GM12878 (cell line): Measurements from ENCODE around the gene CREBBP. TPM values are rescaled to one million over a fixed set of nuclear protein-coding genes. Genes with fewer than 3 reads are reported as not detected.

Experiments
- ATAC-seq: fragments of 200-7000 bp; cut with Tn5 transposase; 3 replicates; pipeline ENCODE4 v1.9.1; 2020; ENCODE audit warnings: mild to moderate bottlenecking, moderate library complexity
- BruUV-seq: library from RNA; stranded (reverse); fragments of 400-500 nt; replicated peaks from 2 replicates; lab custom pipeline; 2021; lab: Mats Ljungman, UMichigan
- CTCF ChIA-PET: fragments of 300-600 bp; sonication (Branson Sonifier 250); formaldehyde crosslinking; extraction: SDS; loops from one replicate; lab custom pipeline; 2021; ENCODE audit warnings: inconsistent platforms; lab: Yijun Ruan, JAX
- POLR2A ChIA-PET: fragments of 350-600 bp; formaldehyde crosslinking; extraction: SDS; loops from one replicate; lab custom pipeline; 2021; ENCODE audit warnings: inconsistent platforms; lab: Charles Lee
- RAD21 ChIA-PET: fragments of 300-600 bp; sonication (Branson Sonifier 250); formaldehyde crosslinking; loops from one replicate; lab custom pipeline; 2023; ENCODE audit warnings: antibody characterized with exemption; ENCODE audit not compliant: unreplicated experiment; lab: Charles Lee
- SMC1A ChIA-PET: fragments of 300-600 bp; sonication (Branson Sonifier 250); formaldehyde crosslinking; loops from one replicate; lab custom pipeline; 2023; ENCODE audit not compliant: unreplicated experiment, uncharacterized antibody; lab: Charles Lee
- DNase-seq: peaks from one replicate; pipeline ENCODE4 v3.0.0-alpha.2; 2011; ENCODE audit warnings: low read depth, low spot score
- FAIRE-seq: peaks from 3 replicates; lab custom pipeline; 2011; peaks lifted over from hg19 to GRCh38; lab: Jason Lieb, UNC
- H2AFZ ChIP-seq: 2 replicates; pipeline ENCODE4 v1.6.0; 2011; ENCODE audit warnings: low read depth, low read length, control low read depth; ENCODE audit not compliant: control insufficient read depth
- H3K27ac ChIP-seq: 2 replicates; pipeline ENCODE4 v1.5.1; 2011; ENCODE audit warnings: control low read depth; ENCODE audit not compliant: control insufficient read depth, insufficient read depth
- H3K27me3 ChIP-seq, 2 experiments: replicated peaks in 1 of 2; 2 replicates each; pipeline versions ENCODE4 v1.6.0 to v1.6.1; 2011; ENCODE audit warnings: low read length in 1 of 2; ENCODE audit not compliant: control insufficient read depth in 2 of 2, insufficient read depth in 2 of 2
- H3K36me3 ChIP-seq, 2 experiments: 2 replicates each; pipeline ENCODE4 v1.5.1; 2011; ENCODE audit warnings: low read length in 1 of 2; ENCODE audit not compliant: control insufficient read depth in 2 of 2, insufficient read depth in 2 of 2
- H3K4me1 ChIP-seq: 2 replicates; pipeline ENCODE4 v1.6.1; 2011; ENCODE audit warnings: mild to moderate bottlenecking, low read length, moderate library complexity, mixed read lengths; ENCODE audit not compliant: control insufficient read depth, insufficient read depth
- H3K4me2 ChIP-seq: 2 replicates; pipeline ENCODE4 v1.6.0; 2011; ENCODE audit warnings: control low read depth; ENCODE audit not compliant: control insufficient read depth, insufficient read depth
- H3K4me3 ChIP-seq: fragments of 200-600 bp; sonication (generic); 2 replicates; pipeline ENCODE4 v1.5.1; 2016
- H3K79me2 ChIP-seq: 2 replicates; pipeline ENCODE4 v1.6.0; 2011; ENCODE audit warnings: low read length; ENCODE audit not compliant: control insufficient read depth, insufficient read depth
- H3K9ac ChIP-seq: 2 replicates; pipeline ENCODE4 v1.8.0; 2011; ENCODE audit warnings: low read length, control low read depth, mixed read lengths; ENCODE audit not compliant: control insufficient read depth, insufficient read depth
- H3K9me3 ChIP-seq: replicated peaks from 3 replicates; pipeline ENCODE4 v1.5.1; 2011; ENCODE audit warnings: mild to moderate bottlenecking, low read length; ENCODE audit not compliant: control insufficient read depth, insufficient read depth
- H4K20me1 ChIP-seq: 2 replicates; pipeline ENCODE4 v1.6.0; 2011; ENCODE audit not compliant: control insufficient read depth, insufficient read depth
- BCL3 ChIP-seq: IDR thresholded peaks from 2 replicates; pipeline ENCODE4 v1.6.1; 2011; ENCODE audit warnings: borderline replicate concordance, low read depth, mild to moderate bottlenecking, moderate library complexity, low read length; ENCODE audit not compliant: insufficient read depth, poor library complexity, severe bottlenecking
- CUX1 ChIP-seq: IDR thresholded peaks from 2 replicates; pipeline ENCODE4 v1.6.1; 2012; ENCODE audit warnings: improper control_type of control experiment, low read depth, low read length; ENCODE audit not compliant: insufficient replicate concordance
- E4F1 ChIP-seq: fragments of 450-650 bp; IDR thresholded peaks from 2 replicates; pipeline ENCODE4 v1.6.1; 2018; ENCODE audit warnings: borderline replicate concordance, mild to moderate bottlenecking; ENCODE audit not compliant: partially characterized antibody
- MTA3 ChIP-seq: IDR thresholded peaks from 2 replicates; pipeline ENCODE4 v1.6.1; 2012; ENCODE audit warnings: low read length, inconsistent platforms, borderline replicate concordance
- MXI1 ChIP-seq: fragments of 150-350 bp; IDR thresholded peaks from 2 replicates; pipeline ENCODE4 v1.6.1; 2011; ENCODE audit warnings: low read depth, mild to moderate bottlenecking, inconsistent platforms, low read length, improper control_type of control experiment
- MYC ChIP-seq: IDR thresholded peaks from 2 replicates; pipeline ENCODE4 v1.6.1; 2011; ENCODE audit warnings: mild to moderate bottlenecking, low read length, moderate library complexity, inconsistent platforms; ENCODE audit not compliant: insufficient read depth, insufficient replicate concordance, insufficient read length, severe bottlenecking
- PAX5 ChIP-seq: IDR thresholded peaks from 2 replicates; pipeline ENCODE4 v1.6.1; 2011; ENCODE audit warnings: low read depth, low read length, borderline replicate concordance
- ZBTB11 ChIP-seq: fragments of 450-650 bp; formaldehyde crosslinking; IDR thresholded peaks from 2 replicates; pipeline ENCODE4 v1.5.0; 2022; ENCODE audit warnings: mild to moderate bottlenecking, missing genetic modification characterization
- WGBS: methylation state at CpG from one replicate; pipeline ENCODE4 v1.1.6; 2016; ENCODE audit warnings: low lambda C conversion rate; ENCODE audit not compliant: insufficient replicate concordance, insufficient coverage; ENCODE audit errors: missing lambda C conversion rate; 5-methylcytosine and 5-hydroxymethylcytosine counted together
- in situ Hi-C: fragments of 300-500 bp; cut with MboI; formaldehyde crosslinking; loops from 9 replicates; pipeline ENCODE4 v1.14.3; 2018; ENCODE audit warnings: mixed read lengths
- intact Hi-C: fragments of 100-400 bp; cut with micrococcal nuclease; formaldehyde crosslinking; loops from one replicate; pipeline ENCODE4 v1.14.2; 2022; ENCODE audit not compliant: unreplicated experiment
- polyA plus RNA-seq, 11 experiments: library from polyadenylated mRNA; depleted of rRNA in 4 of 11; unstranded in 6 of 11; stranded (reverse) in 5 of 11; fragments of >200 nt; fragmentation: Nextera tagmentation in 4 of 11; fragmentation: Illumina TruSeq in 1 of 11; extraction: Ambion mirVana in 4 of 11; extraction: Trizol in 1 of 11; gene quantifications; 1 replicate in 1 of 11; 2 replicates in 10 of 11; pipeline versions ENCODE4 v1.2.1 to v1.2.3, GENCODE V29; 2011 to 2016; ENCODE audit warnings: inconsistent platforms in 2 of 11, missing spikeins in 2 of 11, low read depth in 1 of 11
- total RNA-seq, 4 experiments: library from RNA; depleted of rRNA in 3 of 4; stranded (reverse); fragments of >200 nt in 3 of 4; fragmentation: Illumina TruSeq in 1 of 4; extraction: Trizol in 1 of 4; gene quantifications; 2 replicates each; pipeline versions ENCODE4 v1.2.1 to v1.2.3, GENCODE V29; 2013 to 2021

The CREBBP gene
- total and polyA plus RNA-seq, 10 of the 15 experiments (the other 5 are each of a cell fraction or from before 2014, with no cell fraction given) = 3.4 to 32.7 (median 7.9) TPM

DNA sequence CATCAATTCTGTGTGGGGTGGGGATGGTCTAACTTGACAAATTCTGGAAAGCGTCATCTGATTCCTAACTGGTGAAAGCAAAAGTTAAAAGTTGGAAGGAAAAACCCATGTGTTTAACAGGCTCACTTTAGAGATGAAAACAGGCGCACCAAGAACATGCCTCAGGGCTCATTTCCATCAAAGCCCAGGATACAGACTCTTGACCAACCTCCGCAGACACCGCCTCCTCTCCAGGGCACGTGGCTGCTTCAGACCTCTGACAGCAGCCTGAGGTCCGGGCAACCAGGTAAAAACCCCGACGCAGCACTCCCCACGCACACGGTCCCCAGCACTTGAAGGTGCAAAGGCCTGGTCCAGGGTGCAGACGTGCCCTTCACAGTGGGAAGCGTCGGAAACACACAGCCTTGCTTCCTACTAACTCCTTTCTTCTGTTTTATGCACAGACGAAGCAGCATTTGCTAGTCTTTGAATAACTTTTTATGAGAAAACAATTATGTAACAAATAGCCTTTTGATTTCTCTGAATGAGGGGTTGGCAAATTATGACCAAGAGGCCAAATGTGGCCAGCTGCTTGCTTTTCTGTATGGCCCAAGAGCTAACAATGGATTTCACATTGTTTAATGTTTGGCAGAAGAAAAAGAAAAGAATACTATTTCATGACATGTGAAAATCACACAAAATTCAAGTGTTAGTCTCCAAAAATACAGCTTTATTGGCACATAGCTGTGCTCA lies 119.0 kb downstream of the CREBBP start:
- 97% methylated on average over 14 of the region's 14 CpGs for WGBS
- H3K4me1 ChIP-seq = no peaks in the 10 kb centered on the region
- H3K4me2 ChIP-seq = no peak overlapping the region
- ATAC-seq (no peak), FAIRE-seq (no peak), DNase-seq (no peak)
- H4K20me1 ChIP-seq = no peaks in the 10 kb centered on the region
- H3K27ac ChIP-seq = no peak overlapping the region
- H2AFZ ChIP-seq = no peak overlapping the region
- BruUV-seq = no TSS peak
- no peak overlapping the region for H3K4me3 ChIP-seq
- ChIA-PET CTCF (no interaction called here), SMC1A (no interaction called here), RAD21 (no interaction called here), POLR2A (no interaction called here)
- no peak overlapping the region for H3K9ac ChIP-seq
- intact Hi-C loops (no loop called here), in situ Hi-C loops (no loop called here)
- H3K36me3 ChIP-seq = peaks cover 10 to 30% of the 10 kb centered on the region in 2 experiments
- no peaks in the 10 kb centered on the region for H3K27me3 ChIP-seq
- H3K79me2 ChIP-seq = no peaks in the 10 kb centered on the region
- no peaks in the 10 kb centered on the region for H3K9me3 ChIP-seq
- TF ChIP-seq PAX5 (no peak), BCL3 (no peak), MYC (no peak), CUX1 (no peak), MXI1 (no peak), E4F1 (no peak), ZBTB11 (no peak), MTA3 (no peak)
